Epithelial cell of esophagus (primary cell): Measurements from ENCODE around the gene NPR2.

Experiments used
- DNase-seq: peaks from one replicate; pipeline ENCODE4 v3.0.0; 2010; ENCODE audit warnings: low read depth
- H3K4me3 ChIP-seq: 2 replicates; pipeline ENCODE4 v1.5.1; 2011; ENCODE audit warnings: mild to moderate bottlenecking, low read length, control low read depth
- CTCF ChIP-seq: IDR thresholded peaks from 2 replicates; pipeline ENCODE4 v1.5.1; 2011; ENCODE audit warnings: low read depth, mild to moderate bottlenecking, low read length, control low read depth, inconsistent platforms; ENCODE audit not compliant: insufficient read depth; ENCODE audit errors: missing control alignments

The NPR2 gene

GRCh38 chr9:35763803-35764202, 27.6 kb upstream of the NPR2 start:
- TF ChIP-seq CTCF, result no peak
- no peak for DNase-seq
- no peak overlapping the region for H3K4me3 ChIP-seq

- no peak for TF ChIP-seq CTCF
- no peak overlapping the region for H3K4me3 ChIP-seq
- no peak for DNase-seq
Observed at GRCh38 chr9:35766997-35767396, 24.4 kb upstream of the NPR2 start.

- TF ChIP-seq CTCF, result no peak
- no peak for DNase-seq
- H3K4me3 ChIP-seq, result no peak overlapping the region
Observed at GRCh38 chr9:35767458-35767857, 23.9 kb upstream of the NPR2 start.

- no peak overlapping the region for H3K4me3 ChIP-seq
- DNase-seq, result no peak
- TF ChIP-seq CTCF, result no peak
Observed at GRCh38 chr9:35769763-35770162, 21.6 kb upstream of the NPR2 start.

- DNase-seq, result no peak
- no peak for TF ChIP-seq CTCF
- H3K4me3 ChIP-seq, result no peak overlapping the region
Observed at GRCh38 chr9:35771075-35771433, 20.3 kb upstream of the NPR2 start.

- no peak for TF ChIP-seq CTCF
- H3K4me3 ChIP-seq, result no peak overlapping the region
- peak; percentile 44 for DNase-seq
Observed at GRCh38 chr9:35771534-35771933, 19.9 kb upstream of the NPR2 start.

GRCh38 chr9:35771943-35772342, 19.4 kb upstream of the NPR2 start:
- no peak for TF ChIP-seq CTCF
- DNase-seq, result peak; percentile 94
- H3K4me3 ChIP-seq, result no peak overlapping the region
